Measurements from ENCODE around the gene IFNA21.

The IFNA21 gene

GRCh38 chr9:21121595-21122251, 44.7 kb downstream of the IFNA21 start:
- Histone ChIP-seq H3K4me2 (ENCODE audit: low read length) (no peak overlapping the region), H3K9me3 (ENCODE audit: control insufficient read depth, low read length) (no peaks in the 10 kb centered on the region), H3K27me3 (ENCODE audit: control insufficient read depth, insufficient read depth, low read length) (no peaks in the 10 kb centered on the region), H3K4me1 (no peaks in the 10 kb centered on the region), H3K79me2 (no peaks in the 10 kb centered on the region), H3K4me3 (ENCODE audit: low read depth, low read length) (no peak overlapping the region), H2AFZ (no peak overlapping the region), H3K9ac (no peak overlapping the region), H3K27ac (no peak overlapping the region), H3K36me3 (ENCODE audit: control insufficient read depth, insufficient read depth, low read length) (no peaks in the 10 kb centered on the region)
- TF ChIP-seq, protein P1, sequence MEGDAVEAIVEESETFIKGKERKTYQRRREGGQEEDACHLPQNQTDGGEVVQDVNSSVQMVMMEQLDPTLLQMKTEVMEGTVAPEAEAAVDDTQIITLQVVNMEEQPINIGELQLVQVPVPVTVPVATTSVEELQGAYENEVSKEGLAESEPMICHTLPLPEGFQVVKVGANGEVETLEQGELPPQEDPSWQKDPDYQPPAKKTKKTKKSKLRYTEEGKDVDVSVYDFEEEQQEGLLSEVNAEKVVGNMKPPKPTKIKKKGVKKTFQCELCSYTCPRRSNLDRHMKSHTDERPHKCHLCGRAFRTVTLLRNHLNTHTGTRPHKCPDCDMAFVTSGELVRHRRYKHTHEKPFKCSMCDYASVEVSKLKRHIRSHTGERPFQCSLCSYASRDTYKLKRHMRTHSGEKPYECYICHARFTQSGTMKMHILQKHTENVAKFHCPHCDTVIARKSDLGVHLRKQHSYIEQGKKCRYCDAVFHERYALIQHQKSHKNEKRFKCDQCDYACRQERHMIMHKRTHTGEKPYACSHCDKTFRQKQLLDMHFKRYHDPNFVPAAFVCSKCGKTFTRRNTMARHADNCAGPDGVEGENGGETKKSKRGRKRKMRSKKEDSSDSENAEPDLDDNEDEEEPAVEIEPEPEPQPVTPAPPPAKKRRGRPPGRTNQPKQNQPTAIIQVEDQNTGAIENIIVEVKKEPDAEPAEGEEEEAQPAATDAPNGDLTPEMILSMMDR (IDR thresholded peaks at IDR 0.05), result no peak

GRCh38 chr9:21121079-21121478, 45.4 kb downstream of the IFNA21 start:
- Histone ChIP-seq H3K27me3 (ENCODE audit: control insufficient read depth, insufficient read depth, low read length) (no peaks in the 10 kb centered on the region), H3K9ac (no peak overlapping the region), H3K4me2 (ENCODE audit: low read length) (no peak overlapping the region), H3K4me3 (ENCODE audit: low read depth, low read length) (no peak overlapping the region), H3K27ac (no peak overlapping the region), H3K79me2 (no peaks in the 10 kb centered on the region), H2AFZ (no peak overlapping the region), H3K4me1 (no peaks in the 10 kb centered on the region), H3K9me3 (ENCODE audit: control insufficient read depth, low read length) (no peaks in the 10 kb centered on the region), H3K36me3 (ENCODE audit: control insufficient read depth, insufficient read depth, low read length) (no peaks in the 10 kb centered on the region)
- TF ChIP-seq, protein P1 (IDR thresholded peaks at IDR 0.05), result no peak

GRCh38 chr9:21119093-21119770, 47.2 kb downstream of the IFNA21 start:
- Histone ChIP-seq H3K4me3 (ENCODE audit: low read depth, low read length) (no peak overlapping the region), H3K4me2 (ENCODE audit: low read length) (no peak overlapping the region), H3K9ac (no peak overlapping the region), H3K9me3 (ENCODE audit: control insufficient read depth, low read length) (no peaks in the 10 kb centered on the region), H3K36me3 (ENCODE audit: control insufficient read depth, insufficient read depth, low read length) (no peaks in the 10 kb centered on the region), H3K4me1 (no peaks in the 10 kb centered on the region), H3K79me2 (no peaks in the 10 kb centered on the region), H3K27me3 (ENCODE audit: control insufficient read depth, insufficient read depth, low read length) (no peaks in the 10 kb centered on the region), H3K27ac (no peak overlapping the region), H2AFZ (no peak overlapping the region)
- TF ChIP-seq, protein P1 (IDR thresholded peaks at IDR 0.05), result no peak
